Smooth muscle cell (in vitro differentiated cells): ENCODE results near the gene CPED1. TPM values are rescaled to one million over a fixed set of nuclear protein-coding genes. Genes with fewer than 3 reads are reported as not detected.

Experiments used
- DNase-seq: peaks from one replicate; lab custom pipeline; 2025; ENCODE audit not compliant: unreplicated experiment; lab: John Stamatoyannopoulos, UW
- H2AFZ ChIP-seq: fragments of 200-600 bp; sonication (generic); 2 replicates; pipeline ENCODE4 v1.6.0; 2016; ENCODE audit warnings: antibody characterized with exemption, low read depth, mild to moderate bottlenecking
- H3F3A ChIP-seq: fragments of 200-600 bp; sonication (generic); 2 replicates; pipeline ENCODE4 v1.6.0; 2017; ENCODE audit warnings: antibody characterized with exemption, low read depth
- H3K27ac ChIP-seq: fragments of 200-600 bp; sonication (generic); 2 replicates; pipeline ENCODE4 v1.5.1; 2016; ENCODE audit warnings: low read depth, mild to moderate bottlenecking
- H3K27me3 ChIP-seq: fragments of 200-600 bp; sonication (generic); 2 replicates; pipeline ENCODE4 v1.6.1; 2016; ENCODE audit warnings: low read depth, mild to moderate bottlenecking
- H3K36me3 ChIP-seq: fragments of 200-600 bp; sonication (generic); 2 replicates; pipeline ENCODE4 v1.5.1; 2016; ENCODE audit warnings: low read depth
- H3K4me1 ChIP-seq: fragments of 200-600 bp; sonication (generic); 2 replicates; pipeline ENCODE4 v1.5.1; 2016; ENCODE audit warnings: low read depth
- H3K4me2 ChIP-seq: fragments of 200-600 bp; sonication (generic); 2 replicates; pipeline ENCODE4 v1.6.0; 2016; ENCODE audit warnings: mild to moderate bottlenecking
- H3K4me3 ChIP-seq: fragments of 200-600 bp; sonication (generic); 2 replicates; pipeline ENCODE4 v1.5.1; 2016; ENCODE audit warnings: mild to moderate bottlenecking
- H3K79me2 ChIP-seq: fragments of 200-600 bp; sonication (generic); 2 replicates; pipeline ENCODE4 v1.6.0; 2016; ENCODE audit warnings: low read depth, mild to moderate bottlenecking
- H3K9ac ChIP-seq: fragments of 200-600 bp; sonication (generic); 2 replicates; pipeline ENCODE4 v1.6.0; 2016; ENCODE audit warnings: low read depth
- H3K9me3 ChIP-seq: fragments of 200-600 bp; sonication (generic); replicated peaks from 2 replicates; pipeline ENCODE4 v1.5.1; 2016; ENCODE audit warnings: low read depth
- H4K20me1 ChIP-seq: fragments of 200-600 bp; sonication (generic); 2 replicates; pipeline ENCODE4 v1.6.0; 2016; ENCODE audit warnings: low read depth
- WGBS: methylation state at CpG from one replicate; pipeline ENCODE4 v1.1.7; 2016; ENCODE audit warnings: low lambda C conversion rate; 5-methylcytosine and 5-hydroxymethylcytosine counted together
- polyA plus RNA-seq: library from polyadenylated mRNA; unstranded; fragments of >200 nt; fragmentation: Nextera tagmentation; extraction: Ambion mirVana; gene quantifications from 2 replicates; pipeline ENCODE4 v1.2.1, GENCODE V29; 2016
- total RNA-seq: library from RNA; depleted of rRNA; stranded (reverse); fragments of >200 nt; gene quantifications from 2 replicates; pipeline ENCODE4 v1.2.3, GENCODE V29; 2014
- TF ChIP-seq, protein P1 (sequence below): fragments of 200-600 bp; sonication (generic); IDR thresholded peaks from 2 replicates; pipeline ENCODE4 v1.5.1; 2017; ENCODE audit warnings: borderline replicate concordance, mild to moderate bottlenecking, antibody characterized with exemption; ENCODE audit not compliant: insufficient read depth, poor library complexity, severe bottlenecking

CPED1 gene
- total and polyA plus RNA-seq, 2 experiments from 2014 or later: 9.5 to 12.9 TPM

DNA sequence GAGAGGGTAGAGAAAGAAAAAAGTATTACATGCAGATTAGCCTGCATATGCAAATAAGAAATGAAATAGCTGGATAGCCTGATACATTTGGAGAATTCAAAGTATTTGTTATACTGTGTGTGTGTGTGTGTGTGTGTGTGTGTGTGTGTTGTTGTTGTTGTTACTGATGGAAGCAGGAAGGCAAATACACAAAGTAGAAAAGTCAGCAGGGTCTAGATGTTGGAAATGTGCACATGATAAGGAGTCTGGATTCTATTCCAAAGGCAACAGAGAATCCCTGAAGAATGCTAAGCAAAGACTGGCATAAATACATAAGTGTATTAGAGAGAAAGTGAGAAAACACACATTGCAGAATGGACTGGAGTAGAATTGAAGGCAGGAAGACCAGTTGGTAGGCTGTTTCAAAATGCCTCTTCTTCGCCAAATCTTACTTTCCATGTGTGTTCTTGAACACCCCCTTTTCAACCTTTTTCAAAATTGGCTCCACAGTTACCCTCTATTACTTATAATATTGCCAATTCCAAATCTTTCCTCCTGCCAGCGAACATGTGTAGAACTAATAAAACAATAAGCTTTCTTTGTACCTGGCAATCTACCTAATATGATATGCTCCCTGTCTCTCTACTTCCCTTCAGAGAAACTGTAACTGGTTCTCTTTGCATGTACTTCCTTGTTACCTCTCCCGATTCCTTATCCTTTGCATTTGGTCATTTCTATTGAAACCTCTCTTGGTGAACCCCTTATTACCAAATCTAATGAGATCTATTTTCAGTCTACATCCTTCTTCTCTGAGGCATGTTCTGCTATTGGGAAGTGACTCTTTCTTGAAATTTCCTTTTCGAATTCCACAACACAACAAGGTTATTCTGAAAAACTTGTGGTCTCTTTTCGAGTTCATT is 6.2 kb downstream of the CPED1 start:
- Histone ChIP-seq H3K27ac (no peak overlapping the region), H3K9ac (no peak overlapping the region), H3F3A (peaks cover 9% of the 10 kb centered on the region), H3K4me3 (no peak overlapping the region), H3K9me3 (no peaks in the 10 kb centered on the region), H3K27me3 (no peaks in the 10 kb centered on the region), H3K36me3 (no peaks in the 10 kb centered on the region), H3K4me2 (no peak overlapping the region), H2AFZ (no peak overlapping the region), H3K4me1 (peaks cover 12% of the 10 kb centered on the region), H3K79me2 (peaks cover 44% of the 10 kb centered on the region), H4K20me1 (no peaks in the 10 kb centered on the region)
- TF ChIP-seq, protein P1, sequence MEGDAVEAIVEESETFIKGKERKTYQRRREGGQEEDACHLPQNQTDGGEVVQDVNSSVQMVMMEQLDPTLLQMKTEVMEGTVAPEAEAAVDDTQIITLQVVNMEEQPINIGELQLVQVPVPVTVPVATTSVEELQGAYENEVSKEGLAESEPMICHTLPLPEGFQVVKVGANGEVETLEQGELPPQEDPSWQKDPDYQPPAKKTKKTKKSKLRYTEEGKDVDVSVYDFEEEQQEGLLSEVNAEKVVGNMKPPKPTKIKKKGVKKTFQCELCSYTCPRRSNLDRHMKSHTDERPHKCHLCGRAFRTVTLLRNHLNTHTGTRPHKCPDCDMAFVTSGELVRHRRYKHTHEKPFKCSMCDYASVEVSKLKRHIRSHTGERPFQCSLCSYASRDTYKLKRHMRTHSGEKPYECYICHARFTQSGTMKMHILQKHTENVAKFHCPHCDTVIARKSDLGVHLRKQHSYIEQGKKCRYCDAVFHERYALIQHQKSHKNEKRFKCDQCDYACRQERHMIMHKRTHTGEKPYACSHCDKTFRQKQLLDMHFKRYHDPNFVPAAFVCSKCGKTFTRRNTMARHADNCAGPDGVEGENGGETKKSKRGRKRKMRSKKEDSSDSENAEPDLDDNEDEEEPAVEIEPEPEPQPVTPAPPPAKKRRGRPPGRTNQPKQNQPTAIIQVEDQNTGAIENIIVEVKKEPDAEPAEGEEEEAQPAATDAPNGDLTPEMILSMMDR: no peak
- DNase-seq: no peak
- 95% methylated on average over 5 of the region's 5 CpGs for WGBS

DNA sequence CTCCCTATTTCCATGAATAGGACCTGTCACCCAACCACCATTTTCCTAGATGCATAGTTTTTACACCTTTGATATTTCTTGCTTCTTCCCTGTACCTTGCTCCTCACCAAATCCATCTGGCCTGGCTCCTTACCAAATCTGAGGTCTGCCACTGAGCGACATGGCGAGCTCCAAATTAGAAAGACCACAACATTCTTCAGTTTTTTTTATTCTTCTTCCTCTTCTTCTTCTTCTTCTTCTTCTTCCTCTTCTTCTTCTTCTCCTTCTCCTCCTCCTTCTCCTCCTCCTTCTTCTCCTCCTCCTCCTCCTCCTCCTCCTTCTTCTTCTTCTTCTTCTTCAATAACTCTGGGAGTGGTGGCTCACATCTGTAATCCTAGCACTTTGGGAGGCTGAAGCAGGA is 7.1 kb downstream of the CPED1 start:
- Histone ChIP-seq H3K4me1 (peaks cover 15% of the 10 kb centered on the region), H3K79me2 (peaks cover 39% of the 10 kb centered on the region), H3K9ac (no peak overlapping the region), H3F3A (peaks cover 7% of the 10 kb centered on the region), H3K4me2 (no peak overlapping the region), H3K36me3 (no peaks in the 10 kb centered on the region), H2AFZ (no peak overlapping the region), H3K27me3 (no peaks in the 10 kb centered on the region), H3K4me3 (no peak overlapping the region), H3K27ac (no peak overlapping the region), H4K20me1 (no peaks in the 10 kb centered on the region), H3K9me3 (no peaks in the 10 kb centered on the region)
- DNase-seq: no peak
- 100% methylated on average over 2 of the region's 2 CpGs for WGBS
- TF ChIP-seq, protein P1: no peak

DNA sequence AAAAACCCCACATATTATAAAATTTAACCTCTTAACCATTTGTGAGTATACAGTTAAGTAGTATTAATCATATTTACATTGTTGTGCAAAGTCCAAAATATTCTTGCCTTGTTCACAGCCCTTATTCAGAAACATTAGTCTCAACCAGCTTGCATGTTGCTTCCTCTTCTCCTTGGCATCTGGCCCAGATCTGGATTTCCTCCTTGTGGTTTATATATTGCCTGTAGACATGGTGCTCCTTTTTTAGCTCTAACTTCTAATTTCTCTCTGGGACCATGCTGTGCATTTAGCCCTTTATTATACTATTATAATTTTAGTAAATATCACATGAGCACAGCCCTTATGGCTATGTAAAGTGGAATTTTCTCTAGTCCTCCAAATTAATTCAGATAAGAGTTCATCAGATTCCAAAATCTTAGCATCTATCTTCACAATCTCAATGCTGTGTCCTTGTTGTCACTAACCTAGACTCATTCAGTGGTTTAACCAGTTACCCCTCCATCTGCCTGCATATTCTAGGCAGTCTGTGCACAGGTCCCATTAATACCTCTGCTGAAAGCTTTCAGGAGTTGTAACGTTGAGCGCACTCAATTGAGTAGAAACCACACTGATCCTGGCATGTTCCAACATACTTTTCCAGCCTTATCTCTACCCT is 7.9 kb downstream of the CPED1 start:
- DNase-seq: no peak
- TF ChIP-seq, protein P1: no peak
- Histone ChIP-seq H3K9me3 (no peaks in the 10 kb centered on the region), H2AFZ (no peak overlapping the region), H3K4me2 (peak overlapping the region; percentile 37), H3K4me3 (no peak overlapping the region), H3K36me3 (no peaks in the 10 kb centered on the region), H3K4me1 (peaks cover 15% of the 10 kb centered on the region), H3K79me2 (peaks cover 33% of the 10 kb centered on the region), H3K27me3 (no peaks in the 10 kb centered on the region), H3K9ac (no peak overlapping the region), H3K27ac (peak overlapping the region; percentile 68), H3F3A (peaks cover 7% of the 10 kb centered on the region), H4K20me1 (no peaks in the 10 kb centered on the region)
- 53% methylated on average over 2 of the region's 2 CpGs for WGBS

DNA sequence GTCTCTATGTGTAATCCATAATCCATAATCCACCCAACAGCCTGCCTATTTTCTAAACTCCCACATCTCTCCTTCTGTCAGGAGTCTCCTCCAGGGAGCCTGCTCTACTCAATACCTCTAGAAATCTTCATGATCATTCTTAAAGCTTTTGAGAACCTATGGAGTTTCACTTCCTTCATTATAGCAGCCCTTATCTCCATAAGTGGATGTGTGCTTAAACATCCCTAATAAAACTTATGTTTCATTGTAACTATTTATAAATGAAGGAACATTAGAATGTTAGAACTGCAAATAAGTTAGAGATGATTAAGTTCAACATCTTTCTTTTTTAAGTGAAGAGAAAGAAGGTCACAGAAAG is 8.5 kb downstream of the CPED1 start:
- peak overlapping the region; percentile 37 for H3K4me2 ChIP-seq
- peaks cover 33% of the 10 kb centered on the region for H3K79me2 ChIP-seq
- H3K4me1 ChIP-seq: peaks cover 16% of the 10 kb centered on the region
- H2AFZ ChIP-seq: no peak overlapping the region
- no peak for DNase-seq
- H4K20me1 ChIP-seq: no peaks in the 10 kb centered on the region
- H3K9ac ChIP-seq: no peak overlapping the region
- TF ChIP-seq, protein P1: no peak
- no peaks in the 10 kb centered on the region for H3K36me3 ChIP-seq
- no peaks in the 10 kb centered on the region for H3K9me3 ChIP-seq
- peak overlapping the region; percentile 68 for H3K27ac ChIP-seq
- no peaks in the 10 kb centered on the region for H3K27me3 ChIP-seq
- H3F3A ChIP-seq: peaks cover 7% of the 10 kb centered on the region
- no peak overlapping the region for H3K4me3 ChIP-seq
